ENCODE measurements around the gene TBCCD1. TPM values are rescaled to one million over a fixed set of nuclear protein-coding genes. Genes with fewer than 3 reads are reported as not detected.

TBCCD1 gene
- total and polyA plus RNA-seq, 2 donors (not counting 3 experiments of a cell fraction or from before 2014, with no cell fraction given), result 16.5 to 16.6 TPM

GRCh38 chr3:186593862-186594261 is 26.7 kb upstream of the TBCCD1 start:
- Histone ChIP-seq H2AFZ (ENCODE audit: low read depth, low read length) (no peak overlapping the region), H3K9ac (replicated peaks; ENCODE audit: extremely low read depth, insufficient read depth, low read length) (no peak overlapping the region), H3K9me1 (replicated peaks; ENCODE audit: control insufficient read depth, extremely low read depth, insufficient read depth, low read length) (no peaks in the 10 kb centered on the region), H3K36me3 (ENCODE audit: control insufficient read depth in 2 of 2, extremely low read depth in 1 of 2, insufficient read depth in 2 of 2, low read length in 2 of 2) (no peaks in the 10 kb centered on the region), H3K4me1 (ENCODE audit: control insufficient read depth, extremely low read depth, insufficient read depth, low read length) (no peaks in the 10 kb centered on the region), H4K20me1 (replicated peaks; ENCODE audit: control insufficient read depth, extremely low read depth, insufficient read depth, low read length) (no peaks in the 10 kb centered on the region), H3K27me3 (ENCODE audit: control insufficient read depth in 2 of 2, insufficient read depth in 2 of 2, low read length in 2 of 2) (no peaks in the 10 kb centered on the region), H3K9me3 (replicated peaks; ENCODE audit: control insufficient read depth, insufficient read depth, low read length) (no peaks in the 10 kb centered on the region), H3K79me2 (ENCODE audit: control insufficient read depth, insufficient read depth, low read length) (no peaks in the 10 kb centered on the region), H3K4me2 (ENCODE audit: insufficient read depth, low read length) (no peak overlapping the region), H3K4me3 (replicated peaks in 1 of 3; ENCODE audit: insufficient read depth in 1 of 3, low read depth in 1 of 3, low read length in 3 of 3) (no peak overlapping the region), H3K27ac (ENCODE audit: insufficient read depth, low read depth, low read length) (no peak overlapping the region)
- no TSS peak for BruUV-seq (replicated peaks)
- intact Hi-C loops (cut with micrococcal nuclease) (no loop called here), dilution Hi-C loops (cut with MboI; ENCODE audit: extremely low pct_ligation_motif_present, low sequenced_read_pairs) (no loop called here)
- FAIRE-seq, result no peak
- POLR2A ChIA-PET, result no interaction called here
- DNase-seq (ENCODE audit: low read depth, low spot score), result no peak
- CTCF ChIA-PET, result interaction anchor here (1.2 to 1.5 kb wide), 2 partner anchors 20 to 22 kb away, joined by 3 to 4 read pairs; no protein-coding TSS in a partner anchor
- TF ChIP-seq MAX (IDR thresholded peaks at IDR 0.05; ENCODE audit: insufficient read depth, insufficient read length), result no peak
- TF ChIP-seq EZH2 (IDR thresholded peaks at IDR 0.05; ENCODE audit: borderline replicate concordance, low read depth, low read length, severe bottlenecking), result no peak
- TF ChIP-seq JUN (IDR thresholded peaks at IDR 0.05; ENCODE audit: borderline replicate concordance, insufficient read depth, insufficient read length, low read depth), result no peak
- TF ChIP-seq GATA2 (IDR thresholded peaks at IDR 0.05; ENCODE audit: insufficient read depth, insufficient read length, low read depth, low read length), result no peak
- no peak for TF ChIP-seq POLR2AphosphoS5 (IDR thresholded peaks at IDR 0.05; ENCODE audit: insufficient read depth, low read depth, low read length)
- no peak for TF ChIP-seq MYC (IDR thresholded peaks at IDR 0.05; ENCODE audit: low read depth, low read length)
- no peak for TF ChIP-seq CTCF (IDR thresholded peaks at IDR 0.05; ENCODE audit: extremely low read depth in 1 of 2, insufficient read depth in 1 of 2, low read depth in 1 of 2, low read length in 2 of 2)
- TF ChIP-seq FOS (IDR thresholded peaks at IDR 0.05; ENCODE audit: borderline replicate concordance, insufficient read depth, low read length), result no peak
- no peak for TF ChIP-seq POLR2A (IDR thresholded peaks at IDR 0.05; ENCODE audit: low read depth, low read length)
